ENCODE data around the gene OLFM2. TPM values are rescaled to one million over a fixed set of nuclear protein-coding genes. Genes with fewer than 3 reads are reported as not detected.

OLFM2 gene
- total and polyA plus RNA-seq, 2 donors (not counting 1 experiment from before 2014, with no cell fraction given), result 0.66 to 11.6 TPM

GRCh38 chr19:9875031-9875627 lies 61.2 kb downstream of the OLFM2 start:
- no peaks in the 10 kb centered on the region for H4K20me1 ChIP-seq (ENCODE audit: control insufficient read depth, extremely low read depth, insufficient read depth, low read length)
- TF ChIP-seq EZH2 (IDR thresholded peaks at IDR 0.05; ENCODE audit: low read length, missing control alignments) (no peak), CTCF (conservative IDR thresholded peaks at IDR 0.05 in 1 of 2, IDR thresholded peaks at IDR 0.05 in 1 of 2; ENCODE audit: low read depth in 1 of 2, low read length in 2 of 2) (no peak)

GRCh38 chr19:9872618-9873242 lies 63.6 kb downstream of the OLFM2 start:
- H3K4me3 ChIP-seq (replicated peaks in 1 of 4; ENCODE audit: control extremely low read depth in 1 of 4, insufficient read depth in 1 of 4, low read depth in 3 of 4, low read length in 4 of 4), result no peak overlapping the region
- H2AFZ ChIP-seq (ENCODE audit: low read length), result no peak overlapping the region
- H3K9ac ChIP-seq (ENCODE audit: insufficient read depth, low read length), result no peak overlapping the region
- no peaks in the 10 kb centered on the region for H3K79me2 ChIP-seq (ENCODE audit: control insufficient read depth, insufficient read depth, low read length)
- H3K27me3 ChIP-seq (ENCODE audit: control insufficient read depth, insufficient read depth, low read length), result no peaks in the 10 kb centered on the region
- H3K36me3 ChIP-seq (ENCODE audit: control insufficient read depth, insufficient read depth, low read length), result no peaks in the 10 kb centered on the region
- no peaks in the 10 kb centered on the region for H3K4me1 ChIP-seq (ENCODE audit: control insufficient read depth, extremely low read depth, insufficient read depth, low read length)
- H3K27ac ChIP-seq (ENCODE audit: insufficient read depth, low read length), result no peak overlapping the region
- no peaks in the 10 kb centered on the region for H4K20me1 ChIP-seq (ENCODE audit: control insufficient read depth, extremely low read depth, insufficient read depth, low read length)
- no peaks in the 10 kb centered on the region for H3K9me3 ChIP-seq (ENCODE audit: control insufficient read depth, insufficient read depth, low read depth, low read length)
- H3K4me2 ChIP-seq (ENCODE audit: extremely low read depth, insufficient read depth, low read length), result no peak overlapping the region
- TF ChIP-seq CTCF (conservative IDR thresholded peaks at IDR 0.05 in 1 of 2, IDR thresholded peaks at IDR 0.05 in 1 of 2; ENCODE audit: low read depth in 1 of 2, low read length in 2 of 2) (no peak), EZH2 (IDR thresholded peaks at IDR 0.05; ENCODE audit: low read length, missing control alignments) (no peak)
- no peak for DNase-seq (ENCODE audit: low read depth in 2 of 2)

More at GRCh38 chr19:9875031-9875627, 61.2 kb downstream of the OLFM2 start:
- Histone ChIP-seq H3K79me2 (ENCODE audit: control insufficient read depth, insufficient read depth, low read length) (no peaks in the 10 kb centered on the region), H2AFZ (ENCODE audit: low read length) (no peak overlapping the region), H3K27ac (ENCODE audit: insufficient read depth, low read length) (no peak overlapping the region), H3K36me3 (ENCODE audit: control insufficient read depth, insufficient read depth, low read length) (no peaks in the 10 kb centered on the region), H3K9me3 (ENCODE audit: control insufficient read depth, insufficient read depth, low read depth, low read length) (no peaks in the 10 kb centered on the region), H3K4me1 (ENCODE audit: control insufficient read depth, extremely low read depth, insufficient read depth, low read length) (no peaks in the 10 kb centered on the region), H3K4me2 (ENCODE audit: extremely low read depth, insufficient read depth, low read length) (no peak overlapping the region), H3K9ac (ENCODE audit: insufficient read depth, low read length) (no peak overlapping the region), H3K27me3 (ENCODE audit: control insufficient read depth, insufficient read depth, low read length) (no peaks in the 10 kb centered on the region), H3K4me3 (replicated peaks in 1 of 4; ENCODE audit: control extremely low read depth in 1 of 4, insufficient read depth in 1 of 4, low read depth in 3 of 4, low read length in 4 of 4) (no peak overlapping the region)
- no peak for DNase-seq (ENCODE audit: low read depth in 2 of 2)

- Histone ChIP-seq H3K9ac (ENCODE audit: insufficient read depth, low read length) (no peak overlapping the region), H3K4me3 (replicated peaks in 1 of 4; ENCODE audit: control extremely low read depth in 1 of 4, insufficient read depth in 1 of 4, low read depth in 3 of 4, low read length in 4 of 4) (no peak overlapping the region), H3K9me3 (ENCODE audit: control insufficient read depth, insufficient read depth, low read depth, low read length) (no peaks in the 10 kb centered on the region), H3K27ac (ENCODE audit: insufficient read depth, low read length) (no peak overlapping the region), H3K4me2 (ENCODE audit: extremely low read depth, insufficient read depth, low read length) (no peak overlapping the region), H3K27me3 (ENCODE audit: control insufficient read depth, insufficient read depth, low read length) (no peaks in the 10 kb centered on the region), H3K4me1 (ENCODE audit: control insufficient read depth, extremely low read depth, insufficient read depth, low read length) (no peaks in the 10 kb centered on the region), H2AFZ (ENCODE audit: low read length) (no peak overlapping the region), H3K79me2 (ENCODE audit: control insufficient read depth, insufficient read depth, low read length) (no peaks in the 10 kb centered on the region), H4K20me1 (ENCODE audit: control insufficient read depth, extremely low read depth, insufficient read depth, low read length) (no peaks in the 10 kb centered on the region), H3K36me3 (ENCODE audit: control insufficient read depth, insufficient read depth, low read length) (no peaks in the 10 kb centered on the region)
- TF ChIP-seq EZH2 (IDR thresholded peaks at IDR 0.05; ENCODE audit: low read length, missing control alignments), result no peak
- TF ChIP-seq CTCF (conservative IDR thresholded peaks at IDR 0.05 in 1 of 2, IDR thresholded peaks at IDR 0.05 in 1 of 2; ENCODE audit: low read depth in 1 of 2, low read length in 2 of 2), result no peak
- DNase-seq (ENCODE audit: low read depth in 2 of 2), result no peak
Measured at GRCh38 chr19:9871626-9872338, 64.5 kb downstream of the OLFM2 start.
